GM12878 (cell line): ENCODE results near the gene MLST8. TPM values are rescaled to one million over a fixed set of nuclear protein-coding genes. Genes with fewer than 3 reads are reported as not detected.
A peak's percentile ranks its signal among the peaks of the same experiment; 100 is the strongest.

Experiments used
- BHLHE40 ChIP-seq, 2 experiments: fragments of 450-650 bp in 1 of 2; IDR thresholded peaks; 2 replicates each; pipeline ENCODE4 v1.6.1; 2011 to 2017; ENCODE audit warnings: low read depth in 2 of 2, borderline replicate concordance in 1 of 2, improper control_type of control experiment in 1 of 2, low read length in 1 of 2, mild to moderate bottlenecking in 1 of 2
- CHD2 ChIP-seq: IDR thresholded peaks from 2 replicates; pipeline ENCODE4 v1.6.1; 2011; ENCODE audit warnings: low read depth, low read length, improper control_type of control experiment, borderline replicate concordance
- DPF2 ChIP-seq: fragments of 450-650 bp; IDR thresholded peaks from 2 replicates; pipeline ENCODE4 v1.6.1; 2017; ENCODE audit warnings: mild to moderate bottlenecking
- EGR1 ChIP-seq, 2 experiments: IDR thresholded peaks; 1 replicate in 1 of 2; 2 replicates in 1 of 2; pipeline ENCODE4 v1.6.1; 2011 to 2012; ENCODE audit warnings: low read depth in 2 of 2, low read length in 2 of 2, borderline replicate concordance in 1 of 2, mild to moderate bottlenecking in 1 of 2, moderate library complexity in 1 of 2
- EZH2 ChIP-seq: IDR thresholded peaks from 2 replicates; pipeline ENCODE4 v1.6.1; 2012; ENCODE audit warnings: low read depth, mild to moderate bottlenecking, control low read depth, inconsistent platforms, low read length, borderline replicate concordance; ENCODE audit not compliant: control insufficient read depth
- FOXM1 ChIP-seq: IDR thresholded peaks from 2 replicates; pipeline ENCODE4 v1.6.1; 2012; ENCODE audit warnings: low read depth, mild to moderate bottlenecking, inconsistent platforms, low read length, moderate library complexity
- HDAC6 ChIP-seq: fragments of 200-600 bp; sonication (generic); IDR thresholded peaks from one replicate; pipeline ENCODE4 v1.8.0; 2017; ENCODE audit warnings: antibody characterized with exemption; ENCODE audit not compliant: unreplicated experiment
- KDM1A ChIP-seq: fragments of 200-600 bp; sonication (generic); IDR thresholded peaks from 2 replicates; pipeline ENCODE4 v1.6.1; 2016; ENCODE audit warnings: borderline replicate concordance
- MEF2A ChIP-seq: IDR thresholded peaks from 2 replicates; pipeline ENCODE4 v1.6.1; 2011; ENCODE audit warnings: low read depth, mild to moderate bottlenecking, low read length, moderate library complexity; ENCODE audit not compliant: insufficient read depth
- MTA3 ChIP-seq: IDR thresholded peaks from 2 replicates; pipeline ENCODE4 v1.6.1; 2012; ENCODE audit warnings: low read length, inconsistent platforms, borderline replicate concordance
- POU2F2 ChIP-seq: IDR thresholded peaks from 3 replicates; pipeline ENCODE4 v1.6.1; 2011; ENCODE audit warnings: low read depth, mild to moderate bottlenecking, low read length, borderline replicate concordance
- TCF3 ChIP-seq: IDR thresholded peaks from 2 replicates; pipeline ENCODE4 v1.6.1; 2012; ENCODE audit warnings: low read depth, mild to moderate bottlenecking, low read length, borderline replicate concordance; ENCODE audit not compliant: insufficient read depth
- ZSCAN29 ChIP-seq: fragments of 450-650 bp; IDR thresholded peaks from 2 replicates; pipeline ENCODE4 v1.6.1; 2017; ENCODE audit warnings: mild to moderate bottlenecking, moderate library complexity
- polyA plus RNA-seq, 11 experiments: library from polyadenylated mRNA; depleted of rRNA in 4 of 11; unstranded in 6 of 11; stranded (reverse) in 5 of 11; fragments of >200 nt; fragmentation: Nextera tagmentation in 4 of 11; fragmentation: Illumina TruSeq in 1 of 11; extraction: Ambion mirVana in 4 of 11; extraction: Trizol in 1 of 11; gene quantifications; 1 replicate in 1 of 11; 2 replicates in 10 of 11; pipeline versions ENCODE4 v1.2.1 to v1.2.3, GENCODE V29; 2011 to 2016; ENCODE audit warnings: inconsistent platforms in 2 of 11, missing spikeins in 2 of 11, low read depth in 1 of 11
- total RNA-seq, 4 experiments: library from RNA; depleted of rRNA in 3 of 4; stranded (reverse); fragments of >200 nt in 3 of 4; fragmentation: Illumina TruSeq in 1 of 4; extraction: Trizol in 1 of 4; gene quantifications; 2 replicates each; pipeline versions ENCODE4 v1.2.1 to v1.2.3, GENCODE V29; 2013 to 2021
- TF ChIP-seq, protein P1 (sequence below): fragments of 150-350 bp; IDR thresholded peaks from 2 replicates; pipeline ENCODE4 v1.6.1; 2016; ENCODE audit warnings: low read depth, low read length
- TF ChIP-seq, protein P2 (sequence below): IDR thresholded peaks from 2 replicates; pipeline ENCODE4 v1.6.1; 2011; ENCODE audit warnings: low read depth, mild to moderate bottlenecking, low read length, moderate library complexity, borderline replicate concordance; ENCODE audit errors: extremely low read depth
- TF ChIP-seq, protein P3 (sequence below): IDR thresholded peaks from 2 replicates; pipeline ENCODE4 v1.6.1; 2012; ENCODE audit warnings: low read depth, low read length, improper control_type of control experiment
- TF ChIP-seq, protein P4 (sequence below): fragments of 450-650 bp; IDR thresholded peaks from 2 replicates; pipeline ENCODE4 v1.6.1; 2017; ENCODE audit warnings: mild to moderate bottlenecking
- TF ChIP-seq, protein P5 (sequence below): fragments of 150-350 bp; IDR thresholded peaks from 2 replicates; pipeline ENCODE4 v1.6.1; 2014; ENCODE audit warnings: mild to moderate bottlenecking, low read depth, low read length
- TF ChIP-seq, protein P6 (sequence below): fragments of 450-650 bp; IDR thresholded peaks from 2 replicates; pipeline ENCODE4 v1.6.1; 2018; ENCODE audit warnings: borderline replicate concordance, mild to moderate bottlenecking; ENCODE audit not compliant: partially characterized antibody

MLST8 gene
- total and polyA plus RNA-seq, 10 of the 15 experiments (the other 5 are each of a cell fraction or from before 2014, with no cell fraction given), result 1.0 to 114 (median 64.2) TPM

DNA sequence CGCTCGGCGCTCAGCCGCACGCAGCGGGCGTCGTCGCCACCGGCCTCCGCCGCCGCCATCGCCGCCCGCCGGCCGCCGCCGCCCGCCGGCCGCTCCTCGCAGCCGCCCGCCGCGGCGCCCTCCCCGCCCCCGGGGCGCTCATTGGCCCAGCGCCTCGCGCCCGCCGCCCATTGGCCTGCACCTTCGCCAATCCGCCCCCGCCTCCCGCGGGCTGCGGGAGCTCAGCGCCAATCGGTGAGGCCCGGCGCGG, 9.4 kb downstream of the MLST8 start, which contains the start of gene PGP (continued):
- TF ChIP-seq, protein P1, sequence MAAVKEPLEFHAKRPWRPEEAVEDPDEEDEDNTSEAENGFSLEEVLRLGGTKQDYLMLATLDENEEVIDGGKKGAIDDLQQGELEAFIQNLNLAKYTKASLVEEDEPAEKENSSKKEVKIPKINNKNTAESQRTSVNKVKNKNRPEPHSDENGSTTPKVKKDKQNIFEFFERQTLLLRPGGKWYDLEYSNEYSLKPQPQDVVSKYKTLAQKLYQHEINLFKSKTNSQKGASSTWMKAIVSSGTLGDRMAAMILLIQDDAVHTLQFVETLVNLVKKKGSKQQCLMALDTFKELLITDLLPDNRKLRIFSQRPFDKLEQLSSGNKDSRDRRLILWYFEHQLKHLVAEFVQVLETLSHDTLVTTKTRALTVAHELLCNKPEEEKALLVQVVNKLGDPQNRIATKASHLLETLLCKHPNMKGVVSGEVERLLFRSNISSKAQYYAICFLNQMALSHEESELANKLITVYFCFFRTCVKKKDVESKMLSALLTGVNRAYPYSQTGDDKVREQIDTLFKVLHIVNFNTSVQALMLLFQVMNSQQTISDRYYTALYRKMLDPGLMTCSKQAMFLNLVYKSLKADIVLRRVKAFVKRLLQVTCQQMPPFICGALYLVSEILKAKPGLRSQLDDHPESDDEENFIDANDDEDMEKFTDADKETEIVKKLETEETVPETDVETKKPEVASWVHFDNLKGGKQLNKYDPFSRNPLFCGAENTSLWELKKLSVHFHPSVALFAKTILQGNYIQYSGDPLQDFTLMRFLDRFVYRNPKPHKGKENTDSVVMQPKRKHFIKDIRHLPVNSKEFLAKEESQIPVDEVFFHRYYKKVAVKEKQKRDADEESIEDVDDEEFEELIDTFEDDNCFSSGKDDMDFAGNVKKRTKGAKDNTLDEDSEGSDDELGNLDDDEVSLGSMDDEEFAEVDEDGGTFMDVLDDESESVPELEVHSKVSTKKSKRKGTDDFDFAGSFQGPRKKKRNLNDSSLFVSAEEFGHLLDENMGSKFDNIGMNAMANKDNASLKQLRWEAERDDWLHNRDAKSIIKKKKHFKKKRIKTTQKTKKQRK, result peak; percentile 50; the same call in 1 of the 2 replicates
- TF ChIP-seq, protein P2, sequence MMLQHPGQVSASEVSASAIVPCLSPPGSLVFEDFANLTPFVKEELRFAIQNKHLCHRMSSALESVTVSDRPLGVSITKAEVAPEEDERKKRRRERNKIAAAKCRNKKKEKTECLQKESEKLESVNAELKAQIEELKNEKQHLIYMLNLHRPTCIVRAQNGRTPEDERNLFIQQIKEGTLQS, result peak; percentile 78; the same call in 1 of the 2 replicates
- TF ChIP-seq KDM1A (no peak), MEF2A (no peak), ZSCAN29 (no peak), CHD2 (peak; percentile 95; the same call in 1 of the 2 replicates), DPF2 (no peak), TCF3 (no peak), HDAC6 (no peak), MTA3 (no peak), BHLHE40 (IDR thresholded peaks at IDR 0.05; ENCODE audit: borderline replicate concordance in 1 of 2, low read depth in 2 of 2, low read length in 1 of 2) (no peak), POU2F2 (no peak), EZH2 (0 out of 2 replicates have a peak, but pooled peaks have one; percentile 96), EGR1 (IDR thresholded peaks at IDR 0.05; ENCODE audit: borderline replicate concordance in 1 of 2, low read depth in 2 of 2, low read length in 2 of 2) (peak in 1 of 2 experiments; percentile 87; a peak in 2 of 3 replicates), FOXM1 (0 out of 2 replicates have a peak, but pooled peaks have one; percentile 29)
- TF ChIP-seq, protein P3, sequence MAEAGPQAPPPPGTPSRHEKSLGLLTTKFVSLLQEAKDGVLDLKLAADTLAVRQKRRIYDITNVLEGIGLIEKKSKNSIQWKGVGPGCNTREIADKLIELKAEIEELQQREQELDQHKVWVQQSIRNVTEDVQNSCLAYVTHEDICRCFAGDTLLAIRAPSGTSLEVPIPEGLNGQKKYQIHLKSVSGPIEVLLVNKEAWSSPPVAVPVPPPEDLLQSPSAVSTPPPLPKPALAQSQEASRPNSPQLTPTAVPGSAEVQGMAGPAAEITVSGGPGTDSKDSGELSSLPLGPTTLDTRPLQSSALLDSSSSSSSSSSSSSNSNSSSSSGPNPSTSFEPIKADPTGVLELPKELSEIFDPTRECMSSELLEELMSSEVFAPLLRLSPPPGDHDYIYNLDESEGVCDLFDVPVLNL, result no peak
- TF ChIP-seq, protein P4, sequence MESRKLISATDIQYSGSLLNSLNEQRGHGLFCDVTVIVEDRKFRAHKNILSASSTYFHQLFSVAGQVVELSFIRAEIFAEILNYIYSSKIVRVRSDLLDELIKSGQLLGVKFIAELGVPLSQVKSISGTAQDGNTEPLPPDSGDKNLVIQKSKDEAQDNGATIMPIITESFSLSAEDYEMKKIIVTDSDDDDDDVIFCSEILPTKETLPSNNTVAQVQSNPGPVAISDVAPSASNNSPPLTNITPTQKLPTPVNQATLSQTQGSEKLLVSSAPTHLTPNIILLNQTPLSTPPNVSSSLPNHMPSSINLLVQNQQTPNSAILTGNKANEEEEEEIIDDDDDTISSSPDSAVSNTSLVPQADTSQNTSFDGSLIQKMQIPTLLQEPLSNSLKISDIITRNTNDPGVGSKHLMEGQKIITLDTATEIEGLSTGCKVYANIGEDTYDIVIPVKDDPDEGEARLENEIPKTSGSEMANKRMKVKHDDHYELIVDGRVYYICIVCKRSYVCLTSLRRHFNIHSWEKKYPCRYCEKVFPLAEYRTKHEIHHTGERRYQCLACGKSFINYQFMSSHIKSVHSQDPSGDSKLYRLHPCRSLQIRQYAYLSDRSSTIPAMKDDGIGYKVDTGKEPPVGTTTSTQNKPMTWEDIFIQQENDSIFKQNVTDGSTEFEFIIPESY, result no peak
- TF ChIP-seq, protein P5, sequence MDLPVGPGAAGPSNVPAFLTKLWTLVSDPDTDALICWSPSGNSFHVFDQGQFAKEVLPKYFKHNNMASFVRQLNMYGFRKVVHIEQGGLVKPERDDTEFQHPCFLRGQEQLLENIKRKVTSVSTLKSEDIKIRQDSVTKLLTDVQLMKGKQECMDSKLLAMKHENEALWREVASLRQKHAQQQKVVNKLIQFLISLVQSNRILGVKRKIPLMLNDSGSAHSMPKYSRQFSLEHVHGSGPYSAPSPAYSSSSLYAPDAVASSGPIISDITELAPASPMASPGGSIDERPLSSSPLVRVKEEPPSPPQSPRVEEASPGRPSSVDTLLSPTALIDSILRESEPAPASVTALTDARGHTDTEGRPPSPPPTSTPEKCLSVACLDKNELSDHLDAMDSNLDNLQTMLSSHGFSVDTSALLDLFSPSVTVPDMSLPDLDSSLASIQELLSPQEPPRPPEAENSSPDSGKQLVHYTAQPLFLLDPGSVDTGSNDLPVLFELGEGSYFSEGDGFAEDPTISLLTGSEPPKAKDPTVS, result no peak
- TF ChIP-seq, protein P6, sequence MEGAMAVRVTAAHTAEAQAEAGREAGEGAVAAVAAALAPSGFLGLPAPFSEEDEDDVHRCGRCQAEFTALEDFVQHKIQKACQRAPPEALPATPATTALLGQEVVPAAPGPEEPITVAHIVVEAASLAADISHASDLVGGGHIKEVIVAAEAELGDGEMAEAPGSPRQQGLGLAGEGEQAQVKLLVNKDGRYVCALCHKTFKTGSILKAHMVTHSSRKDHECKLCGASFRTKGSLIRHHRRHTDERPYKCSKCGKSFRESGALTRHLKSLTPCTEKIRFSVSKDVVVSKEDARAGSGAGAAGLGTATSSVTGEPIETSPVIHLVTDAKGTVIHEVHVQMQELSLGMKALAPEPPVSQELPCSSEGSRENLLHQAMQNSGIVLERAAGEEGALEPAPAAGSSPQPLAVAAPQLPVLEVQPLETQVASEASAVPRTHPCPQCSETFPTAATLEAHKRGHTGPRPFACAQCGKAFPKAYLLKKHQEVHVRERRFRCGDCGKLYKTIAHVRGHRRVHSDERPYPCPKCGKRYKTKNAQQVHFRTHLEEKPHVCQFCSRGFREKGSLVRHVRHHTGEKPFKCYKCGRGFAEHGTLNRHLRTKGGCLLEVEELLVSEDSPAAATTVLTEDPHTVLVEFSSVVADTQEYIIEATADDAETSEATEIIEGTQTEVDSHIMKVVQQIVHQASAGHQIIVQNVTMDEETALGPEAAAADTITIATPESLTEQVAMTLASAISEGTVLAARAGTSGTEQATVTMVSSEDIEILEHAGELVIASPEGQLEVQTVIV, result no peak
